ENCODE data around the gene ZXDC. TPM values are rescaled to one million over a fixed set of nuclear protein-coding genes. Genes with fewer than 3 reads are reported as not detected.

Gene ZXDC
- total and polyA plus RNA-seq, 9 of the 15 experiments (the other 6 are each of a cell fraction or from before 2014, with no cell fraction given): 0.59 to 13.4 (median 7.3) TPM

GRCh38 chr3:126514161-126514560 is 38.5 kb upstream of the ZXDC start:
- peaks cover 2 to 35% of the 10 kb centered on the region in 2 experiments; a peak in 4 of 5 replicates for H3K27me3 ChIP-seq (ENCODE audit: control insufficient read depth in 2 of 2, insufficient read depth in 2 of 2, low read length in 2 of 2)
- no peak overlapping the region for H3K4me3 ChIP-seq
- no peaks in the 10 kb centered on the region for H3K9me1 ChIP-seq (ENCODE audit: control insufficient read depth, insufficient read depth, low read length)
- H3K79me2 ChIP-seq (ENCODE audit: control insufficient read depth, insufficient read depth, low read length): no peaks in the 10 kb centered on the region
- no peak overlapping the region for H3K27ac ChIP-seq (ENCODE audit: extremely low read depth, low read depth, low read length)
- 3% methylated on average over 11 of the region's 11 CpGs for WGBS (ENCODE audit: insufficient coverage, low coverage, missing lambda C conversion rate)
- H3K36me3 ChIP-seq (ENCODE audit: control insufficient read depth, insufficient read depth, low read length): no peaks in the 10 kb centered on the region
- no peaks in the 10 kb centered on the region for H4K20me1 ChIP-seq (replicated peaks; ENCODE audit: control insufficient read depth, insufficient read depth, low read length)
- no peak overlapping the region for H3K4me2 ChIP-seq (ENCODE audit: insufficient read depth, low read length)
- FAIRE-seq (no peak), ATAC-seq (no peak), DNase-seq (ENCODE audit: extremely low read depth in 1 of 4, low spot score in 3 of 4) (no peak)
- peaks cover 0 to 11% of the 10 kb centered on the region in 2 experiments; a peak in 2 of 5 replicates for H3K4me1 ChIP-seq (replicated peaks in 1 of 2; ENCODE audit: control insufficient read depth in 2 of 2, insufficient read depth in 2 of 2, low read length in 2 of 2)
- TF ChIP-seq ZNF347 (CRISPR knock-in tag; IDR thresholded peaks at IDR 0.05; ENCODE audit: low read depth) (no peak), KLF10 (CRISPR knock-in tag; IDR thresholded peaks at IDR 0.05) (no peak), SP1 (CRISPR knock-in tag; IDR thresholded peaks at IDR 0.05) (no peak), ZNF655 (CRISPR knock-in tag; IDR thresholded peaks at IDR 0.05) (no peak), ZNF175 (CRISPR knock-in tag; IDR thresholded peaks at IDR 0.05; ENCODE audit: low read depth) (no peak), HES1 (IDR thresholded peaks at IDR 0.05; ENCODE audit: low read depth) (no peak), NEUROD1 (IDR thresholded peaks at IDR 0.05; ENCODE audit: borderline replicate concordance, low read depth, low read length, partially characterized antibody) (no peak), LARP7 (IDR thresholded peaks at IDR 0.05) (no peak), ZEB2 (IDR thresholded peaks at IDR 0.05) (no peak)
- TF ChIP-seq, protein P1, sequence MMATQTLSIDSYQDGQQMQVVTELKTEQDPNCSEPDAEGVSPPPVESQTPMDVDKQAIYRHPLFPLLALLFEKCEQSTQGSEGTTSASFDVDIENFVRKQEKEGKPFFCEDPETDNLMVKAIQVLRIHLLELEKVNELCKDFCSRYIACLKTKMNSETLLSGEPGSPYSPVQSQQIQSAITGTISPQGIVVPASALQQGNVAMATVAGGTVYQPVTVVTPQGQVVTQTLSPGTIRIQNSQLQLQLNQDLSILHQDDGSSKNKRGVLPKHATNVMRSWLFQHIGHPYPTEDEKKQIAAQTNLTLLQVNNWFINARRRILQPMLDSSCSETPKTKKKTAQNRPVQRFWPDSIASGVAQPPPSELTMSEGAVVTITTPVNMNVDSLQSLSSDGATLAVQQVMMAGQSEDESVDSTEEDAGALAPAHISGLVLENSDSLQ (IDR thresholded peaks at IDR 0.05): no peak
- TF ChIP-seq, protein P2, sequence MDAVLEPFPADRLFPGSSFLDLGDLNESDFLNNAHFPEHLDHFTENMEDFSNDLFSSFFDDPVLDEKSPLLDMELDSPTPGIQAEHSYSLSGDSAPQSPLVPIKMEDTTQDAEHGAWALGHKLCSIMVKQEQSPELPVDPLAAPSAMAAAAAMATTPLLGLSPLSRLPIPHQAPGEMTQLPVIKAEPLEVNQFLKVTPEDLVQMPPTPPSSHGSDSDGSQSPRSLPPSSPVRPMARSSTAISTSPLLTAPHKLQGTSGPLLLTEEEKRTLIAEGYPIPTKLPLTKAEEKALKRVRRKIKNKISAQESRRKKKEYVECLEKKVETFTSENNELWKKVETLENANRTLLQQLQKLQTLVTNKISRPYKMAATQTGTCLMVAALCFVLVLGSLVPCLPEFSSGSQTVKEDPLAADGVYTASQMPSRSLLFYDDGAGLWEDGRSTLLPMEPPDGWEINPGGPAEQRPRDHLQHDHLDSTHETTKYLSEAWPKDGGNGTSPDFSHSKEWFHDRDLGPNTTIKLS (IDR thresholded peaks at IDR 0.05; ENCODE audit: borderline replicate concordance, low read depth): no peak
- H2AFZ ChIP-seq (ENCODE audit: low read depth, low read length): no peak overlapping the region
- ChIA-PET POLR2A (no interaction called here), CTCF (ENCODE audit: low intra/inter-chr PET ratio) (no interaction called here)
- no peak overlapping the region for H3K9ac ChIP-seq (ENCODE audit: insufficient read depth in 1 of 2, low read depth in 2 of 2, low read length in 2 of 2)
- in situ Hi-C loops (cut with MboI): no loop called here
- intact Hi-C loops (cut with micrococcal nuclease): no loop called here
- no TSS peak for BruUV-seq (replicated peaks)
- no peaks in the 10 kb centered on the region for H3K9me3 ChIP-seq (replicated peaks; ENCODE audit: control insufficient read depth, insufficient read depth, low read depth, low read length)
